ENCODE data around the gene RNF2. TPM values are rescaled to one million over a fixed set of nuclear protein-coding genes. Genes with fewer than 3 reads are reported as not detected.

The RNF2 gene
- total RNA-seq, 1 donor from 2014 or later: 17.0 TPM

- Histone ChIP-seq H3K27ac (no peak overlapping the region), H3K36me3 (no peaks in the 10 kb centered on the region), H3K27me3 (ENCODE audit: low read depth) (no peaks in the 10 kb centered on the region), H3K4me1 (no peaks in the 10 kb centered on the region), H3K4me3 (no peak overlapping the region), H3K9me3 (peaks cover 19% of the 10 kb centered on the region)
- intact Hi-C loops (cut with DNase I): no loop called here
- no peak for DNase-seq
- TF ChIP-seq CTCF (IDR thresholded peaks at IDR 0.05): no peak
- ATAC-seq: no peak
These were observed 64.8 kb downstream of the RNF2 start for GRCh38 chr1:185110145-185110544.

GRCh38 chr1:185111873-185112272 lies 66.5 kb downstream of the RNF2 start:
- no peaks in the 10 kb centered on the region for H3K36me3 ChIP-seq
- no peak for DNase-seq
- H3K4me3 ChIP-seq: no peak overlapping the region
- ATAC-seq: no peak
- H3K27me3 ChIP-seq (ENCODE audit: low read depth): no peaks in the 10 kb centered on the region
- intact Hi-C loops (cut with DNase I): no loop called here
- peaks cover 19% of the 10 kb centered on the region for H3K9me3 ChIP-seq
- no peak for TF ChIP-seq CTCF (IDR thresholded peaks at IDR 0.05)
- H3K27ac ChIP-seq: no peak overlapping the region
- no peaks in the 10 kb centered on the region for H3K4me1 ChIP-seq

- no peaks in the 10 kb centered on the region for H3K27me3 ChIP-seq (ENCODE audit: low read depth)
- H3K36me3 ChIP-seq: peaks cover 4% of the 10 kb centered on the region
- DNase-seq (no peak), ATAC-seq (no peak)
- H3K4me3 ChIP-seq: no peak overlapping the region
- H3K4me1 ChIP-seq: no peaks in the 10 kb centered on the region
- H3K27ac ChIP-seq: no peak overlapping the region
- intact Hi-C loops (cut with DNase I): no loop called here
- H3K9me3 ChIP-seq: peaks cover 19% of the 10 kb centered on the region
- TF ChIP-seq CTCF (IDR thresholded peaks at IDR 0.05): no peak
These were observed 67.0 kb downstream of the RNF2 start for GRCh38 chr1:185112356-185112755.

- H3K9me3 ChIP-seq: no peaks in the 10 kb centered on the region
- H3K4me1 ChIP-seq: no peaks in the 10 kb centered on the region
- no peak overlapping the region for H3K27ac ChIP-seq
- DNase-seq (no peak), ATAC-seq (peak in 1 of 2 donors; percentile 14)
- no peaks in the 10 kb centered on the region for H3K27me3 ChIP-seq (ENCODE audit: low read depth)
- peaks cover 85% of the 10 kb centered on the region for H3K36me3 ChIP-seq
- intact Hi-C loops (cut with DNase I): no loop called here
- no peak overlapping the region for H3K4me3 ChIP-seq
- TF ChIP-seq CTCF (IDR thresholded peaks at IDR 0.05): no peak
These were observed 84.3 kb downstream of the RNF2 start for GRCh38 chr1:185129708-185130107.

- TF ChIP-seq CTCF (IDR thresholded peaks at IDR 0.05): no peak
- H3K27ac ChIP-seq: no peak overlapping the region
- intact Hi-C loops (cut with DNase I): no loop called here
- H3K27me3 ChIP-seq (ENCODE audit: low read depth): no peaks in the 10 kb centered on the region
- DNase-seq (no peak), ATAC-seq (no peak)
- H3K4me1 ChIP-seq: no peaks in the 10 kb centered on the region
- peaks cover 73% of the 10 kb centered on the region for H3K36me3 ChIP-seq
- no peak overlapping the region for H3K4me3 ChIP-seq
- no peaks in the 10 kb centered on the region for H3K9me3 ChIP-seq
These were observed 87.2 kb downstream of the RNF2 start for GRCh38 chr1:185132534-185132933.

Data from lower lobe of right lung (tissue), 2 donors.